ENCODE results near the gene TPCN1. TPM values are rescaled to one million over a fixed set of nuclear protein-coding genes. Genes with fewer than 3 reads are reported as not detected.
A peak's percentile ranks its signal among the peaks of the same experiment; 100 is the strongest.

TPCN1 gene
- total RNA-seq, 1 donor from 2014 or later, result 56.3 TPM

GRCh38 chr12:113328368-113328889 lies 107.2 kb downstream of the TPCN1 start:
- no peak for TF ChIP-seq CTCF (IDR thresholded peaks at IDR 0.05)
- Histone ChIP-seq H3K36me3 (peaks cover 4 to 19% of the 10 kb centered on the region in 2 donors), H3K4me1 (peaks cover 0 to 22% of the 10 kb centered on the region in 2 donors), H3K27ac (no peak overlapping the region), H3K9me3 (no peaks in the 10 kb centered on the region), H3K27me3 (no peaks in the 10 kb centered on the region), H3K4me3 (no peak overlapping the region)
- intact Hi-C loops (cut with DNase I), result no loop called here
- DNase-seq (ENCODE audit: low spot score in 2 of 2), result no peak

GRCh38 chr12:113329022-113329790 lies 107.9 kb downstream of the TPCN1 start:
- no peak for TF ChIP-seq CTCF (IDR thresholded peaks at IDR 0.05)
- no peaks in the 10 kb centered on the region for H3K9me3 ChIP-seq
- peak overlapping the region in 1 of 2 donors; percentile 29 for H3K27ac ChIP-seq
- H3K4me3 ChIP-seq, result no peak overlapping the region
- no peak for DNase-seq (ENCODE audit: low spot score in 2 of 2)
- H3K36me3 ChIP-seq, result peaks cover 4 to 15% of the 10 kb centered on the region in 2 donors
- H3K4me1 ChIP-seq, result peaks cover 0 to 28% of the 10 kb centered on the region in 2 donors
- no peaks in the 10 kb centered on the region for H3K27me3 ChIP-seq
- intact Hi-C loops (cut with DNase I), result no loop called here

GRCh38 chr12:113329791-113330417 lies 108.6 kb downstream of the TPCN1 start:
- no peaks in the 10 kb centered on the region for H3K9me3 ChIP-seq
- no peak for TF ChIP-seq CTCF (IDR thresholded peaks at IDR 0.05)
- peaks cover 4 to 15% of the 10 kb centered on the region in 2 donors for H3K36me3 ChIP-seq
- intact Hi-C loops (cut with DNase I), result no loop called here
- peaks cover 0 to 28% of the 10 kb centered on the region in 2 donors for H3K4me1 ChIP-seq
- no peak for DNase-seq (ENCODE audit: low spot score in 2 of 2)
- no peaks in the 10 kb centered on the region for H3K27me3 ChIP-seq
- no peak overlapping the region for H3K4me3 ChIP-seq
- no peak overlapping the region for H3K27ac ChIP-seq

- peaks cover 0 to 29% of the 10 kb centered on the region in 2 donors for H3K4me1 ChIP-seq
- no peaks in the 10 kb centered on the region for H3K9me3 ChIP-seq
- intact Hi-C loops (cut with DNase I), result no loop called here
- TF ChIP-seq CTCF (IDR thresholded peaks at IDR 0.05), result no peak
- no peak overlapping the region for H3K27ac ChIP-seq
- DNase-seq (ENCODE audit: low spot score in 2 of 2), result no peak
- peaks cover 4 to 15% of the 10 kb centered on the region in 2 donors for H3K36me3 ChIP-seq
- H3K27me3 ChIP-seq, result no peaks in the 10 kb centered on the region
- no peak overlapping the region for H3K4me3 ChIP-seq
Measured at GRCh38 chr12:113330505-113330904, 109.2 kb downstream of the TPCN1 start.

- no peak for TF ChIP-seq CTCF (IDR thresholded peaks at IDR 0.05)
- H3K27ac ChIP-seq, result peak overlapping the region; percentile 23 to 78
- intact Hi-C loops (cut with DNase I), result no loop called here
Measured at GRCh38 chr12:113332688-113333417, 111.6 kb downstream of the TPCN1 start.

More at GRCh38 chr12:113332688-113333417, 111.6 kb downstream of the TPCN1 start:
- H3K27me3 ChIP-seq, result no peaks in the 10 kb centered on the region
- H3K36me3 ChIP-seq, result peaks cover 4 to 15% of the 10 kb centered on the region in 2 donors
- H3K9me3 ChIP-seq, result no peaks in the 10 kb centered on the region
- peaks cover 0 to 20% of the 10 kb centered on the region in 2 donors for H3K4me1 ChIP-seq
- no peak for DNase-seq (ENCODE audit: low spot score in 2 of 2)
- peak overlapping the region; percentile 68 to 86 for H3K4me3 ChIP-seq

Data from ascending aorta (tissue), 2 donors.